OCI-LY3 (cell line): ENCODE data around the gene JSRP1.

Experiments
- H2AFZ ChIP-seq: fragments of 200-600, 300-600 bp; shearing (Covaris generic); 2 replicates; pipeline ENCODE4 v1.6.0; 2014; ENCODE audit warnings: antibody characterized with exemption, low read depth, low read length
- H3K27ac ChIP-seq: fragments of 200-600, 300-600 bp; sonication (generic); 2 replicates; pipeline ENCODE4 v1.5.1; 2014; ENCODE audit warnings: mild to moderate bottlenecking, low read length, moderate library complexity, mixed read lengths
- H3K27me3 ChIP-seq: fragments of 200-600, 300-600 bp; sonication (generic); 2 replicates; pipeline ENCODE4 v1.6.1; 2014; ENCODE audit warnings: low read depth, low read length, mixed read lengths
- H3K36me3 ChIP-seq: fragments of 200-600, 300-600 bp; sonication (generic); replicated peaks from 2 replicates; pipeline ENCODE3; 2014; ENCODE audit warnings: low read depth, low read length, mixed read lengths
- H3K4me1 ChIP-seq: fragments of 300-600, 200-600 bp; sonication (generic); 2 replicates; pipeline ENCODE4 v1.6.1; 2014; ENCODE audit warnings: low read length, mixed read lengths
- H3K4me2 ChIP-seq: fragments of 200-600, 300-600 bp; sonication (generic); 2 replicates; pipeline ENCODE4 v1.6.1; 2014; ENCODE audit warnings: low read length, mixed read lengths
- H3K4me3 ChIP-seq: fragments of 300-600, 200-600 bp; sonication (generic); 2 replicates; pipeline ENCODE4 v1.5.1; 2014; ENCODE audit warnings: antibody characterized with exemption, mild to moderate bottlenecking, low read length, moderate library complexity
- H3K79me2 ChIP-seq: fragments of 300-600, 200-600 bp; shearing (Covaris generic); 2 replicates; pipeline ENCODE4 v1.6.1; 2014; ENCODE audit warnings: mild to moderate bottlenecking, low read length, mixed read lengths
- H3K9ac ChIP-seq: fragments of 300-600, 200-600 bp; shearing (Covaris generic); 2 replicates; pipeline ENCODE4 v1.6.0; 2014; ENCODE audit warnings: mild to moderate bottlenecking, low read length, moderate library complexity
- H3K9me3 ChIP-seq: fragments of 200-600, 300-600 bp; shearing (Covaris generic); 2 replicates; pipeline ENCODE4 v1.6.1; 2014; ENCODE audit warnings: low read length, mixed read lengths; ENCODE audit not compliant: insufficient read depth
- H4K20me1 ChIP-seq: fragments of 200-600, 300-600 bp; sonication (generic); 2 replicates; pipeline ENCODE4 v1.6.1; 2016; ENCODE audit warnings: low read length, mixed read lengths; ENCODE audit not compliant: insufficient read depth
- EZH2phosphoT487 ChIP-seq: fragments of 200-600 bp; shearing (Covaris generic); IDR thresholded peaks from 2 replicates; pipeline ENCODE4 v1.6.1; 2018; ENCODE audit warnings: antibody characterized with exemption, mixed run types, low read depth
- TF ChIP-seq, protein P1 (sequence below): fragments of 200-600, 300-600 bp; sonication (generic); IDR thresholded peaks from 2 replicates; pipeline ENCODE4 v1.5.1; 2014; ENCODE audit warnings: antibody characterized with exemption, low read length, low read depth

Gene JSRP1, protein sequence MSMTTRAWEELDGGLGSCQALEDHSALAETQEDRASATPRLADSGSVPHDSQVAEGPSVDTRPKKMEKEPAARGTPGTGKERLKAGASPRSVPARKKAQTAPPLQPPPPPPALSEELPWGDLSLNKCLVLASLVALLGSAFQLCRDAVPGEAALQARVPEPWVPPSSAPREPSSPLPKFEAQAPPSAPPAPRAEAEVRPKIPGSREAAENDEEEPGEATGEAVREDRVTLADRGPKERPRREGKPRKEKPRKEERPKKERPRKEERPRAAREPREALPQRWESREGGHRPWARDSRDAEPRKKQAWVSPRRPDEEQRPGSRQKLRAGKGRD

DNA sequence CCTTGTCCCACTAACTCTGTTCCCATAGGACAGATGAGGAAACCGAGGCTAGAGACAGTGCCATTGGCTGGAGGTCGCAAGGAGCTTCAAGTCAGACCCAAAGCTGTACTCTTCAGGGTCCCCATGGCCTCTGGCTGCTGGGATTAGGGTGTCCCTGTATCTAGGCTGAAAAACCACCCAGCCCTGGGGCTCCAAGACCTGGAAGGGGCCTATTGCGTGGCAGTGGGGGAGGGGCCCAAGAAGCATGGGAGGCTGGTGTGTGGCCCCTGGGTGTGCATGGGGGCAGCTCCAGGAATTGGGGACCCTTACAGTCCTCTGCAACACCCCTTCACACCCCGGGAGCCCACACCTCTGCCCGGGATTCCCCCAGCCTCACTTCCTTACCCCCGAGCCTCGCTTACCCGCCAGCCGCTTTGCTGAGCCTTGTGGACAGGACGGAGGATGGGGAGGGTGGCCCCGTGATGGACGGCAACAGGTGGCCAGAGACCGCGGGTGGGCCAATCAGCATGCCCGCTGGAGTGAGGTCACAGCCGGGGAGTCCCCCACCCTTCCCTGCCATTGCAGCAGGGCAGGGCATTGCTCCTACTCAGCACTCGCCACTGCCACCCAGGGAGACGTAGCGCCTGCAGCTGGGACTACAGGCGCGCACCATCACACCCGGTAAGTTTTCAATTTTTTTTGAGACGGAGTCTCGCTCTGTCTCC lies at the start of gene JSRP1:
Gene JSRP1, minus strand, starts transcription at position 436 of the 704 bp plus-strand sequence. CDS start 1,103 bp downstream, outside the sequence.
- Histone ChIP-seq H3K4me1 (peaks cover 29% of the 10 kb centered on the region), H3K4me3 (peak within 1 kb of the TSS; percentile 79), H2AFZ (peak within 1 kb of the TSS; percentile 84; the same call in 1 of the 2 replicates), H3K36me3 (peaks cover 7% of the 10 kb centered on the region), H3K79me2 (no peaks in the 10 kb centered on the region), H3K27ac (peak within 1 kb of the TSS; percentile 2; the same call in 1 of the 2 replicates), H3K9ac (peak within 1 kb of the TSS; percentile 59), H3K9me3 (no peaks in the 10 kb centered on the region), H3K27me3 (no peaks in the 10 kb centered on the region), H3K4me2 (peak within 1 kb of the TSS; percentile 85), H4K20me1 (no peaks in the 10 kb centered on the region)
- no peak for TF ChIP-seq EZH2phosphoT487
- TF ChIP-seq, protein P1, sequence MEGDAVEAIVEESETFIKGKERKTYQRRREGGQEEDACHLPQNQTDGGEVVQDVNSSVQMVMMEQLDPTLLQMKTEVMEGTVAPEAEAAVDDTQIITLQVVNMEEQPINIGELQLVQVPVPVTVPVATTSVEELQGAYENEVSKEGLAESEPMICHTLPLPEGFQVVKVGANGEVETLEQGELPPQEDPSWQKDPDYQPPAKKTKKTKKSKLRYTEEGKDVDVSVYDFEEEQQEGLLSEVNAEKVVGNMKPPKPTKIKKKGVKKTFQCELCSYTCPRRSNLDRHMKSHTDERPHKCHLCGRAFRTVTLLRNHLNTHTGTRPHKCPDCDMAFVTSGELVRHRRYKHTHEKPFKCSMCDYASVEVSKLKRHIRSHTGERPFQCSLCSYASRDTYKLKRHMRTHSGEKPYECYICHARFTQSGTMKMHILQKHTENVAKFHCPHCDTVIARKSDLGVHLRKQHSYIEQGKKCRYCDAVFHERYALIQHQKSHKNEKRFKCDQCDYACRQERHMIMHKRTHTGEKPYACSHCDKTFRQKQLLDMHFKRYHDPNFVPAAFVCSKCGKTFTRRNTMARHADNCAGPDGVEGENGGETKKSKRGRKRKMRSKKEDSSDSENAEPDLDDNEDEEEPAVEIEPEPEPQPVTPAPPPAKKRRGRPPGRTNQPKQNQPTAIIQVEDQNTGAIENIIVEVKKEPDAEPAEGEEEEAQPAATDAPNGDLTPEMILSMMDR: peak; percentile 12; the same call in 1 of the 2 replicates

DNA sequence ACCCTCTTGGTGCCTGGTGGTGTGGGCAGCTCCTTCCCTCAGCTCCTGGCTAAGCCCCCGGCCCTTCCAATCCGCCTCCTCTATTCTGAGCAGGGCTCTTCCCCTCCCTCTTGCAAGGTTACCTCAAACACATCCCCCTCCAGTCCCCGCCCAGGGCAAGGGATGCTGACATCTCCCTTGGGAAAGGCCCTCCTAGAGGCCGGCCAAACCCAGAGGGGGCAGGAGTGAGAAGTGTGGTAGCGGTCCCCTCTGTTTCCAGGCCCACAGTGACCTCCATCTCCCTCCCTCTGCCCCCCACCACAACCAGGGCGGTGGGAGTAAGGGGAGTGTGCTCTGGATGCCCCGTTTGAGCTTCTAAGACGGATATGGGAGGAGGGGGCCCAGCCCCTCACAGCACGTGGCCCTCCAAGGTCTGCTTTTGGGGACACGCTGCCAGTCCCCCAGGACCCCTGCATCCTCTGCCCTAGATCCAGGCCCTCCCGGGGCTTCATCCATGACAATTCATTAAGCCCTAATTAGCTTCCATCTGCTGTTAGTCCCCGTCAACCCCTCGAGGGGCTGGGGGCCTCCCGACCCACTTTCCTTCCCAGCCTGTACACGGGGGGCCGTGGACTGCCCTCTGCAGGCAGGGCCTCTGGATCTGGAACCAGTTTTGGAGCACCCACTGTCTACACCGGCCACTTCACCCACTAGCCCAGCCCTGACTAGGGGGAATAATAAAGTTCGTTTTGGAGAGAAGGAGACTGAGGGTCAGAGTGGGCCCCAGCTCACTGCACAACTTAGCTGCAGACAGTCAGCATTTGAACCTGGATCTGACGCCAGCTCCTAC lies 49.4 kb upstream of the JSRP1 start:
- H2AFZ ChIP-seq: no peak overlapping the region
- H3K79me2 ChIP-seq: no peaks in the 10 kb centered on the region
- no peaks in the 10 kb centered on the region for H3K4me1 ChIP-seq
- no peak overlapping the region for H3K4me2 ChIP-seq
- no peak overlapping the region for H3K4me3 ChIP-seq
- no peak overlapping the region for H3K27ac ChIP-seq
- no peaks in the 10 kb centered on the region for H3K36me3 ChIP-seq
- no peaks in the 10 kb centered on the region for H3K9me3 ChIP-seq
- H3K9ac ChIP-seq: no peak overlapping the region
- TF ChIP-seq, protein P1: peak; percentile 14; the same call in 1 of the 2 replicates
- no peak for TF ChIP-seq EZH2phosphoT487
- no peaks in the 10 kb centered on the region for H4K20me1 ChIP-seq
- H3K27me3 ChIP-seq: peaks cover 11% of the 10 kb centered on the region

DNA sequence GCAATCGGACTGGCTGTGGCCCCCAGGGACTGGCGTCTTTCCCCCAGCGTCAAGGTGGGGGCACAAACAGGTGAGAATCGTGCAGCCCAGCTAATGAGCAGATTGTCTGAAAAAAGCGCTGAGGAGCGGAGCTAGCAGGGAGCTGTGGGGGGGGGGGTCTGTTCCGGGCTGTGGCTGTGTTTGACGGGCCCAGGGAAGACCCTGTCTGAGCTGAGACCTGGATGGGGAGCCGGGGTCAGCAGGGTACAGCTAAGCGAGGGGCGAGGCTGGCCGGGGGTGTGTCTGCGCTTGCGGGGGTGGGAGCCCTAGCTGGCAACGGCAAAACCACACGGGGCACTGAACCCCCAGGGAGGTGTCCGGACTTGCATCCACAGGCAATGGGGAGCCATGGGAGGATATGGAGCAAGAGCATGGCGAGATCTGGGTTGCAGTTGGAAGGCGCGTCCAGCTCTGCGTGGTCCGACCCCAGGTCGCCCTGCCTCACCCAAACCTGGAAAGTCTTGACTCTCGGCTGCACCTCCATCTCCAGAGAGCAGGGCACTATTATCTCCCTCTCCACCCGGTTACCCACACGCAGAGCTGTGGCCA lies 47.1 kb upstream of the JSRP1 start:
- Histone ChIP-seq H3K4me1 (no peaks in the 10 kb centered on the region), H3K9ac (no peak overlapping the region), H3K4me3 (no peak overlapping the region), H4K20me1 (no peaks in the 10 kb centered on the region), H3K9me3 (no peaks in the 10 kb centered on the region), H3K4me2 (no peak overlapping the region), H3K36me3 (no peaks in the 10 kb centered on the region), H3K27me3 (peaks cover 7% of the 10 kb centered on the region; the same call in 1 of the 2 replicates), H3K79me2 (no peaks in the 10 kb centered on the region), H2AFZ (no peak overlapping the region), H3K27ac (no peak overlapping the region)
- no peak for TF ChIP-seq EZH2phosphoT487
- TF ChIP-seq, protein P1: no peak
